GM19099 (cell line): ENCODE results near the gene AQP5.

Experiments used
- POLR2A ChIP-seq: IDR thresholded peaks from 3 replicates; pipeline ENCODE4 v1.6.1; 2011; ENCODE audit warnings: low read depth; ENCODE audit not compliant: insufficient read length; ENCODE audit errors: extremely low read depth

AQP5 gene

GRCh38 chr12:49972641-49973360, 11.1 kb downstream of the AQP5 start, which contains the start of gene AQP6:
AQP6 (plus strand) TSS chr12:49972947; CDS start chr12:49973174, 227 bp downstream.
- TF ChIP-seq POLR2A, result no peak

- TF ChIP-seq POLR2A, result no peak
Observed at GRCh38 chr12:49973361-49973830, 11.7 kb downstream of the AQP5 start.

- TF ChIP-seq POLR2A, result no peak
Observed at GRCh38 chr12:49974231-49974675, 12.6 kb downstream of the AQP5 start.

GRCh38 chr12:49974677-49975317, 13.1 kb downstream of the AQP5 start:
- TF ChIP-seq POLR2A, result no peak

- TF ChIP-seq POLR2A, result no peak
Observed at GRCh38 chr12:49975318-49975761, 13.7 kb downstream of the AQP5 start.

- TF ChIP-seq POLR2A, result no peak
Observed at GRCh38 chr12:49976557-49976956, 14.9 kb downstream of the AQP5 start.

GRCh38 chr12:49978125-49978524, 16.5 kb downstream of the AQP5 start:
- no peak for TF ChIP-seq POLR2A

GRCh38 chr12:49979016-49979586, 17.4 kb downstream of the AQP5 start:
- TF ChIP-seq POLR2A, result no peak

GRCh38 chr12:49979791-49980190, 18.1 kb downstream of the AQP5 start:
- TF ChIP-seq POLR2A, result no peak

GRCh38 chr12:49980501-49981349, 19.1 kb downstream of the AQP5 start:
- no peak for TF ChIP-seq POLR2A

- TF ChIP-seq POLR2A, result no peak
Observed at GRCh38 chr12:49982246-49983087, 20.8 kb downstream of the AQP5 start.

- TF ChIP-seq POLR2A, result no peak
Observed at GRCh38 chr12:49983892-49984291, 22.2 kb downstream of the AQP5 start.

- no peak for TF ChIP-seq POLR2A
Observed at GRCh38 chr12:49984476-49985359, 23.0 kb downstream of the AQP5 start.
